ENCODE data around the gene MTERF1. TPM values are rescaled to one million over a fixed set of nuclear protein-coding genes. Genes with fewer than 3 reads are reported as not detected.
A peak's percentile ranks its signal among the peaks of the same experiment; 100 is the strongest.

MTERF1 gene
- total and polyA plus RNA-seq, 2 donors (not counting 1 experiment from before 2014, with no cell fraction given), result 8.8 to 10.9 TPM

DNA sequence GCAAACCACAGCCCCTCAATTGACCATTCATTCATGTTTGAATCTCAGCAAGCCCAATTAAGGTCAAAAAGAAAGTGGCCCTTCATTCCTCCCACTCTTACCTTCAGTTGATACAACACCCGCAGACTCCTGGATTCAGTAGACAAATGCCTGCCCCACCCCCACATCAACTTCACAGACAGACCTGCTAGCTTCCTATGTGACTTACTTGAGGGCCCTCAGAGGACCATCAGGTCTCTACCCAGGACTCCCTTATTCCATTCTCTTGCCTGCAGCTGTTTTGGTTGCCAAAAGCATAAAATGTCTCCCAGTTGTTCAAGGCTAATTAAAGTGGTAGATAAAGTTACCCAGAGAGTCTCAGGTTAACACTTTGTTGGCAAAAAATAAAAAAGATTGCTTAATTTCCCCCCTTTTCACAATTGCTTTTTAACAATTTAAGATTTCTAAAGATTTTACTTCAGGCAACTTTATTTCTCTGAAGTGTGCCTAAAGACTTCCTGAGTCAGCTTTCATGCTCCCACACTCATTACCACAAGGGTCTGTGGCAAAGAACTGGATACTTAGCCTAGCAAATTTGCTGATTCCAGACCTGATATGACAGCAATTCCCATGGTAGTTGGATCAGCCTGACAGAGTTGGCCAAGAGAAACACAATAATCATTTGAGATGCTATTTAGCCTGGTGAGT is 3.3 kb upstream of the MTERF1 start:
- H3K4me2 ChIP-seq (ENCODE audit: extremely low read depth, insufficient read depth, low read length), result no peak overlapping the region
- peaks cover 13% of the 10 kb centered on the region for H3K79me2 ChIP-seq (ENCODE audit: control insufficient read depth, insufficient read depth, low read length)
- DNase-seq (ENCODE audit: low read depth in 2 of 2), result peak in 1 of 2 donors; percentile 86
- H4K20me1 ChIP-seq (ENCODE audit: control insufficient read depth, extremely low read depth, insufficient read depth, low read length), result no peaks in the 10 kb centered on the region
- no peaks in the 10 kb centered on the region for H3K27me3 ChIP-seq (ENCODE audit: control insufficient read depth, insufficient read depth, low read length)
- H3K36me3 ChIP-seq (ENCODE audit: control insufficient read depth, insufficient read depth, low read length), result no peaks in the 10 kb centered on the region
- no peak overlapping the region for H3K27ac ChIP-seq (ENCODE audit: insufficient read depth, low read length)
- H2AFZ ChIP-seq (ENCODE audit: low read length), result no peak overlapping the region
- no peak overlapping the region for H3K4me3 ChIP-seq (replicated peaks in 1 of 4; ENCODE audit: control extremely low read depth in 1 of 4, insufficient read depth in 1 of 4, low read depth in 3 of 4, low read length in 4 of 4)
- H3K9ac ChIP-seq (ENCODE audit: insufficient read depth, low read length), result no peak overlapping the region
- H3K4me1 ChIP-seq (ENCODE audit: control insufficient read depth, extremely low read depth, insufficient read depth, low read length), result peaks cover 2% of the 10 kb centered on the region
- TF ChIP-seq EZH2 (IDR thresholded peaks at IDR 0.05; ENCODE audit: low read length, missing control alignments), result no peak
- TF ChIP-seq, protein P1, sequence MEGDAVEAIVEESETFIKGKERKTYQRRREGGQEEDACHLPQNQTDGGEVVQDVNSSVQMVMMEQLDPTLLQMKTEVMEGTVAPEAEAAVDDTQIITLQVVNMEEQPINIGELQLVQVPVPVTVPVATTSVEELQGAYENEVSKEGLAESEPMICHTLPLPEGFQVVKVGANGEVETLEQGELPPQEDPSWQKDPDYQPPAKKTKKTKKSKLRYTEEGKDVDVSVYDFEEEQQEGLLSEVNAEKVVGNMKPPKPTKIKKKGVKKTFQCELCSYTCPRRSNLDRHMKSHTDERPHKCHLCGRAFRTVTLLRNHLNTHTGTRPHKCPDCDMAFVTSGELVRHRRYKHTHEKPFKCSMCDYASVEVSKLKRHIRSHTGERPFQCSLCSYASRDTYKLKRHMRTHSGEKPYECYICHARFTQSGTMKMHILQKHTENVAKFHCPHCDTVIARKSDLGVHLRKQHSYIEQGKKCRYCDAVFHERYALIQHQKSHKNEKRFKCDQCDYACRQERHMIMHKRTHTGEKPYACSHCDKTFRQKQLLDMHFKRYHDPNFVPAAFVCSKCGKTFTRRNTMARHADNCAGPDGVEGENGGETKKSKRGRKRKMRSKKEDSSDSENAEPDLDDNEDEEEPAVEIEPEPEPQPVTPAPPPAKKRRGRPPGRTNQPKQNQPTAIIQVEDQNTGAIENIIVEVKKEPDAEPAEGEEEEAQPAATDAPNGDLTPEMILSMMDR (conservative IDR thresholded peaks at IDR 0.05 in 1 of 2, IDR thresholded peaks at IDR 0.05 in 1 of 2; ENCODE audit: low read depth in 1 of 2, low read length in 2 of 2), result no peak
- no peaks in the 10 kb centered on the region for H3K9me3 ChIP-seq (ENCODE audit: control insufficient read depth, insufficient read depth, low read depth, low read length)

DNA sequence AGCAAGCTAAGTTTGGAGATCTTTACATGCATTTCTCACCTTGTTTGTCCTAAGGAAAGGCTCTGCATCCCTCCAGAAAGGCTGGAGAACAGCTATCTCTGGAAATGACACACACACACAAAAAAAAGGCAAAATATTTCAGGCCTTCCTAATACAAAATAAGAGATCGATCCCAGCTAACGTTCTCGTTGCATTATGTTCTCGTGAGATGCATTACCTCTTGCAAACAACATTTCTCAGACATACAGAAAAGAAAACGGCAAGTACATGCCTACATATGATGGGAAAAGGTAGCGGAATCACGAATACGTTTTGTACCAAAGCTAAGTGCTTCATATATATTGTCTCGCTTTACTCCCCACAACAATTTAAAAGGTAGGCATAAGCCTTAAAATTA is 488 bp downstream of the MTERF1 start:
- H3K4me3 ChIP-seq (replicated peaks in 1 of 4; ENCODE audit: control extremely low read depth in 1 of 4, insufficient read depth in 1 of 4, low read depth in 3 of 4, low read length in 4 of 4), result peak overlapping the region; percentile 65 to 96 (median 93)
- H4K20me1 ChIP-seq (ENCODE audit: control insufficient read depth, extremely low read depth, insufficient read depth, low read length), result peaks cover 2% of the 10 kb centered on the region
- no peaks in the 10 kb centered on the region for H3K9me3 ChIP-seq (ENCODE audit: control insufficient read depth, insufficient read depth, low read depth, low read length)
- TF ChIP-seq, protein P1 (conservative IDR thresholded peaks at IDR 0.05 in 1 of 2, IDR thresholded peaks at IDR 0.05 in 1 of 2; ENCODE audit: low read depth in 1 of 2, low read length in 2 of 2), result no peak
- TF ChIP-seq EZH2 (IDR thresholded peaks at IDR 0.05; ENCODE audit: low read length, missing control alignments), result no peak
- peak overlapping the region; percentile 64 for H3K4me2 ChIP-seq (ENCODE audit: extremely low read depth, insufficient read depth, low read length)
- H3K27ac ChIP-seq (ENCODE audit: insufficient read depth, low read length), result peak overlapping the region; percentile 59
- H3K27me3 ChIP-seq (ENCODE audit: control insufficient read depth, insufficient read depth, low read length), result no peaks in the 10 kb centered on the region
- peaks cover 2% of the 10 kb centered on the region for H3K4me1 ChIP-seq (ENCODE audit: control insufficient read depth, extremely low read depth, insufficient read depth, low read length)
- DNase-seq (ENCODE audit: low read depth in 2 of 2), result peak; percentile 9 to 21
- peak overlapping the region; percentile 94 for H2AFZ ChIP-seq (ENCODE audit: low read length)
- no peaks in the 10 kb centered on the region for H3K36me3 ChIP-seq (ENCODE audit: control insufficient read depth, insufficient read depth, low read length)
- H3K79me2 ChIP-seq (ENCODE audit: control insufficient read depth, insufficient read depth, low read length), result peaks cover 25% of the 10 kb centered on the region
- H3K9ac ChIP-seq (ENCODE audit: insufficient read depth, low read length), result peak overlapping the region; percentile 71

- Histone ChIP-seq H3K4me3 (replicated peaks in 1 of 4; ENCODE audit: control extremely low read depth in 1 of 4, insufficient read depth in 1 of 4, low read depth in 3 of 4, low read length in 4 of 4) (no peak overlapping the region), H3K27ac (ENCODE audit: insufficient read depth, low read length) (no peak overlapping the region), H3K79me2 (ENCODE audit: control insufficient read depth, insufficient read depth, low read length) (peaks cover 26% of the 10 kb centered on the region), H4K20me1 (ENCODE audit: control insufficient read depth, extremely low read depth, insufficient read depth, low read length) (peaks cover 2% of the 10 kb centered on the region), H3K27me3 (ENCODE audit: control insufficient read depth, insufficient read depth, low read length) (no peaks in the 10 kb centered on the region), H3K4me1 (ENCODE audit: control insufficient read depth, extremely low read depth, insufficient read depth, low read length) (peaks cover 2% of the 10 kb centered on the region), H3K9ac (ENCODE audit: insufficient read depth, low read length) (no peak overlapping the region), H2AFZ (ENCODE audit: low read length) (no peak overlapping the region), H3K36me3 (ENCODE audit: control insufficient read depth, insufficient read depth, low read length) (no peaks in the 10 kb centered on the region), H3K4me2 (ENCODE audit: extremely low read depth, insufficient read depth, low read length) (no peak overlapping the region), H3K9me3 (ENCODE audit: control insufficient read depth, insufficient read depth, low read depth, low read length) (no peaks in the 10 kb centered on the region)
- DNase-seq (ENCODE audit: low read depth in 2 of 2), result peak; percentile 18 to 39
- TF ChIP-seq EZH2 (IDR thresholded peaks at IDR 0.05; ENCODE audit: low read length, missing control alignments), result no peak
- TF ChIP-seq, protein P1 (conservative IDR thresholded peaks at IDR 0.05 in 1 of 2, IDR thresholded peaks at IDR 0.05 in 1 of 2; ENCODE audit: low read depth in 1 of 2, low read length in 2 of 2), result peak; percentile 58 to 59
Measured at GRCh38 chr7:91876391-91877133, 3.9 kb downstream of the MTERF1 start.

Measured in fibroblast of lung (primary cell).